NCI-H1930 (cell line): ENCODE results near the gene NEIL3.

Experiments used
- DNase-seq, 2 experiments: peaks; one replicate each; lab custom pipeline; 2025; lab: John Stamatoyannopoulos, UW

Gene NEIL3

DNA sequence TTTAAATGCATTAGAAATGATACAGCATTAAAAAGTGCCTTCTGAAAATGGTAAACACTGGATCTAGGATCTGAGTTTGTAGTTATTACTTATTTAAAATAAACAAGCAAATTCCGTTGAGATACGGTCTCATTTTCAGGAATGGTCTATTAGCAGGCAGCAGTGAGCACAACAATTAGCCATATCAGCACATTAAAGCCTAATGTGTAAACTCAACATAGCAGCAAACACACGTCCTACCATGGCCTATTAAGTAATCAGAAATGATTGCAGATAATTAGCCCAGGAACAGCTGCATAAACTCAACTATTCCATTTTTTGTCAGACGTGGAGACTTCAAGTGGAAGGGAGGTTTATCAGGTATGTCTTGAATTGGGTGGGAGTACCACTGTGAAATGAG is 61.8 kb downstream of the NEIL3 start:
- DNase-seq: peak; percentile 74 to 76

GRCh38 chr4:177374966-177375365 is 65.3 kb downstream of the NEIL3 start:
- no peak for DNase-seq

DNA sequence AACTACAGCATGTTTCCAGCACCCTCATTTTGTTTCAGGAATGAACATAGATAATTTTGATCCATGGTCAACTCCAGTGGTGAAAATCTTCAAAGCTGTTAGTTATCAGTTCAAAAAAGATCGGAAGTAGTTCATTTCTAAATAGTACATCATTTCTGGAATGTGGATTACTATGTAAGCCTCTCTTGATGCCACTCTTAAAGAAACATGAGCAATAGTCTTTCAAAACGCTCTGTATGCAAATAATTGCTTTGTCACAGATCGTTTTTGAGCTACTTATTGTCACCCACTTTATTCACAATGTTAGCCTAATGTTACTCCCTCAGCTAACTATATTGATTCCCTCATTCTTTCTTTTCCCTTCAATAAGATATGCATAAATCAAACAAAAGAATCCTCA is 65.7 kb downstream of the NEIL3 start:
- no peak for DNase-seq

GRCh38 chr4:177376024-177376423 is 66.3 kb downstream of the NEIL3 start:
- no peak for DNase-seq

DNA sequence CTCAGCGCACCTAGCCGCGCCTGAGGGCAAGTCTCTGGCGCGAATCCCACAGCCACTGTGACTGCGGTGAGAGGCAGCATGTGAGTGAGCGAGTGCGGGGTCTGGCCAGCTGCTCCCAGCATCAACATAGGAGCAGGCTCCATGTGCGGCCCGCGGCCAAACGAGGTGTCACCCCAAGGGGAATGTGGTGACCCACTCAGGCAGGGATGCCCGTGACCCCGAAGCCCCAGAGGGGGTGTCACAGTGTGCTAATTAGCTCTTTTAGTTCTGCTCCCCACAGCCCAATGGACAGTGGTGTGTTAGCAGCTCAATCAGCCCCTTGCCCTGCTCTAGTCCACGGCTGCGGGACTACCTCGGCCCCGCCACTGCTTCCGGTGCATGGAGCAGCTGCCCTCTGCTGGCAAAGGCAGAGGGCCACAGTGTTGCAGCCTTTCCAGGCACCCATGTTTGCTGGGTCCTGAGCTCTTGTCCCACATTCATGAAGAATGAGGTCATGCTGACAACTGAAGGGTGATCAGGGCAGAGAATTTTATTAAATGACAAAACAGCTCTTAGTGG is 71.1 kb downstream of the NEIL3 start:
- no peak for DNase-seq

DNA sequence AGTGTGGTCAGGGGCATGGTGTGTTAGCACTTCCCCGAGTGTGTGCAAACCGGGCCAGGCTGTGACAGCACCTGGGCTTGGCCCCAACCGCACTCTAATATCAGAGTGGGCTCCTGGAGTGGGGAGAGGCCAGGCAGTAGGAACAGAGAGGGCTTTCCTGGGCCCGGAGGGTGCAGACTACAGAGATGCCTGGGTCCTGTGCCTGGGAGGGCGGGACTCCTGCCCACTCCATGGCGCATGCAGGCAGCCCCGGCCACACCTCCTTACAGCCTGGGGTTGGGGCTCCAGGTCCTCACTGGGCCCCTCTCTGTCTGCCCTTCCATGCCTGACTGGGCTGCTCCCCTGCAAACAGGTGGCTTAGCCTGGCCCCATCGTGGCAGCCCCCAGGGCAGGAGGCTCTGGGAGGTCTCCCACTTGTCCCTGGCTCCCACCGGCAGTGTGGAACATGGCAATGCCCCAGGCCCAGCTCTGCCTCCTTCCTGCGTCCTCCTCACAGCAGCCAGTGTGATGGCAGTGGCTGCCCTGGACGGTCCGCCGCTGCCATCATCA is 72.2 kb downstream of the NEIL3 start:
- no peak for DNase-seq

DNA sequence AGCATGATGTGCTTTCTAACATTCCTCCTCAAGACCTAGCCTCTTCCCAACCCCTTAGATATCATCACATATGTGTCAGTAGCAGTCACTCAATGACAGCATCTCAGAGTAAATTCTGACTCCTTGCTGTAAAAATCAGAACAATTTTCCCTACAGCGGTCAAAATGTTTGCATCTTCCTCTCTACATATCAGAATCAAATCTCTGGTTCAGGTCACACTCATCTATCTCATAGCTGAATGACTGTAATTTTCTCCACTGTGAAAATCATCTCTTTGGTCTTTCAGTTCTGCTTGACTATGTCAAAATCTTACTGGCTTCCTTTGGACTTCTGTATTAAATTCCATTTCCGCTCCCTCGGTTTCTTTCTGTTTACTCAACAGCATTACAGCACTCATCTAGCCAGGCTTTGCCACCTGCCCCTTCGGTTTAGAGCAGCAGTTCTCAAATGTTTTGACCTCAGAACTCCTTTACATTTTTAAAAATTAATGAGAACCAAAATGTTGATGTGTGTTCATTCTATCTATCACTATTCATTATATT is 75.3 kb downstream of the NEIL3 start:
- no peak for DNase-seq

DNA sequence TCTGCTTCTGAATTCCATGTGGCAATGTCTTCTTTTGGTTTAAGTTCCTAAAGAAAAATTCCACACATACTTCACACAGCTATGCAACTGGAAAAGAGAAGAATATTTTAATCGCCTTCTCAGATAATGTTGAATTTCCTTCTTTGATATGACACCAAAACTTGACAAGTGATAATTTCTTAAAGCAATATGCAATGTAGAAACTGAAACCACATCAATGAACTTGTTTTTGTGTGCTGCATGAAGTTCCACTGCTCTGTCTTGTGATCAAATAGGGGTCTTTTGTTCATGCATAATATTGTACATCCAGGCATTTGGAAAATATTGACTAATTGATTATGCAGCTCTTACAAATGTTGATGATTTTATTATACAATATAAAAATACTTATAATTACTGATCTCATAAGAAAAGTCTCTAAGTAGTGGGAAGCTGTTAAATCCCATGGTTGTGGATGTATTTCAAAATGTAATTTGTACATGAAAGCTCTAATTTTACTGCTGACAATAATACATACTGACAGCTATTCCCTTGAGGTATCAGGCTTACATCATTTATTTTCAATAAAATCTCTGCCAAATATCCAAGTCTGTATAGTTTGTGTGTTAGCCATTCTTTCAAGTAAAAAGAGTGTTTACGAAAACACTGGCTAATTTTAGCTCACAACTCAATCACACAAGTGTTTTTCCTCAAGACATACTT is 76.1 kb downstream of the NEIL3 start:
- no peak for DNase-seq

DNA sequence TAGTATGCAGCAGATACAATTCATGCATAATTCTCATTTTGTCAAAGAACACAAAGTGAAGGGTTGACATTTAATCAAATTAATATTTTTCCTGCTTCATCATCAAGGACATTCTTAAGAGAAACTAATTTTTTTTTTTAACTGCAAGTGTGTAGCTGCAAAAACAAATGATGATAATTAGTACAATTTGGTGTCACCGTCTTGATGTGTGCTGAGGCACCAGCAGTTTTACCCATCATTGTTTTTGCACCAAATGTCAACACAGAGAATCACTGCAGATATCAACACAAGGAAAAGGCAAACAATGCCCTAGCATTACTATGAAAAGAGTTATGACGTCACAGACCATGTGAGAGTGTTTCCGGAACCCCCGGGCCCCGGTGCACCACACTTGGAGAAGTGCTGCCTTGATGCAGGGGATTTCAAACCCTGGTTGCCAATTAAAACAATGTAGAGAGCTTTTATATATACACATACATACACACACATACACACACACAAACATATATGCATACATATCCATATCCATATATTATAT is 76.7 kb downstream of the NEIL3 start:
- no peak for DNase-seq

DNA sequence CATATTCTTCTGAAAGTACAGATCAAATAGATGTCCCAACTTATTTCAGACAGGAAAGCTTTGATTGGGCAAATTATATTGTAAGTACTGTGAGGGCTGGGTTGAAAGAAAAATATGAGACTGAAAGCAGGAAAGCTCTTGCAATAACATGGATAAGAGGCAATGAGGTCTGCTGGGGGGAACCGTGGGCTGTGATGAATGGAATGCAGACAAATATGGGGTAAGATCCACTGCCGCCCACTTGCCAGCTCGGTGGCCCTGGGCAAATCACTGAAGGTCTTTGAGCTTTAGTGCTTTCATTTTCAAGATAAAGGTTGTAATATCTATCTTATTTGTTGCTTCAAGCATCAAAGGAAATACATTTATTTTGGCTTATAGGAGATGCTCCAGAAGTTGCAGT is 81.6 kb downstream of the NEIL3 start:
- no peak for DNase-seq

- no peak for DNase-seq
Measured at GRCh38 chr4:177391953-177392352, 82.3 kb downstream of the NEIL3 start.

DNA sequence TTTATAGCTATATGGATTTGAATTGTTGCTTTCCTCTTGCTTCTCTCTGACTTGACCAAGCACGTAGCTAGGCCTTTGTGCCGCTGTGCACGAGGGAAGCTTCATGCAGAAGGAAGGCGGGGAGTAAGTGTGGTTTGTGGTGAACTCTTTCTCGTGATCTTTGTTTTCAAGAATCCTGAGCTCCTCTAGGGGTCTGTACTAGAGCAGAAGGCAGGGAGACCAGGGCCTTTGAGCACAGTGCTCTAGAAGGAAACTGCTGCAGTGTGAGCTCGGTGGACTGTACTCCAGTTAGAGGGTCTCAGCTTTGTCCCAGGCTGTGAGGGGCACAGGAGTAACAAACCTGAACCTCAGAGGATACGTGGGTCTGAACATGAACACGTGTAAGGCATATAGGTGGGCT is 83.6 kb downstream of the NEIL3 start:
- no peak for DNase-seq

GRCh38 chr4:177396352-177396751 is 86.7 kb downstream of the NEIL3 start:
- DNase-seq: no peak

- no peak for DNase-seq
Measured at GRCh38 chr4:177400030-177400429, 90.4 kb downstream of the NEIL3 start.

DNA sequence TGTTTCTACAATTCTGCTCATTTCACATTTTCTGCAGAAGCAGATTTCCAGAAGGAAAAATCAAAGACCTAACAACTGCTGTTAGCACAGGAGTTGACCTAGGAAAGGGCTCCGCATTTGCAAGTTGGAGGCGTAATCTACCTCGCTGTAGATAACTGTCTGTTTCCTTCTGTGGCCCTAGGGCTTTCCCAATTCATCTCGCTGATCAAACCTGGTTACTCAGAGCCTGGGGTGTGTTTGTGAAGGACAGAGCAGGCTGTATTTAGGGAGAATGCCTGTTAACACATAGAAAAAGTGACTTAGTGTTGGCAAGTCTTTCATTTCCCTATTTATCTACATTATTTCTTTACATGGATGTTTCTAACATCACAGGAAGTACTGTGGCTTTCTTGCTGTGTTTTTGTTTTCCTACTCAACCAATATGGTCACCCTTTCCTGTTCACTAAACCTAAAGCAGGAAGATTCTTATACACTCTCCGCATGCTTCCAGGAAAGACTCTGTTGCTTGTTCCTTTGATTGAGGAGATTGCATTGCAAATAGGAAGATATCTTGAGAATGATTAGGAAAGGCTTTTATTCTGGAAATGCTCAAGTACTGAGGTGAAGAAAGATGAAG is 92.1 kb downstream of the NEIL3 start:
- DNase-seq: no peak

GRCh38 chr4:177403746-177404145 is 94.1 kb downstream of the NEIL3 start:
- DNase-seq: no peak

DNA sequence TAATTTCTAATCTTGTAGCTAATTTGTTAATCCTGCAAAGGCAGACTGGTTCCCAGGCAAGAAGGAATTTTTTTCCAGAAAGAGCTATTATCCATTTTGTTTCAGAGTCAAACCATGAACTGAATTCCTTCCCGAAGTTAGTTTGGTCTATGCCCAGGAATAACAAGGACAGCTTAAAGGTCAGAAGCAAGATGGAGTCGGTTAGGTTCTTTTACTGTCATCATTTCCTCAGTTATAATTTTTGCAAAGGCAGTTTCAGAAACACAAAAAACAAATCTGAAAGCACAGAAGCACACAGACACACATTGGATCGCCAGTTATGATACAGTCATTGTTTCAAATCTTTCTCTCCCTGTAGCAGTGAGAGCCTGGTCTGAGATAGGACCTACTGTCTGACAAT is 94.7 kb downstream of the NEIL3 start:
- no peak for DNase-seq

- no peak for DNase-seq
Measured at GRCh38 chr4:177404986-177405385, 95.3 kb downstream of the NEIL3 start.

DNA sequence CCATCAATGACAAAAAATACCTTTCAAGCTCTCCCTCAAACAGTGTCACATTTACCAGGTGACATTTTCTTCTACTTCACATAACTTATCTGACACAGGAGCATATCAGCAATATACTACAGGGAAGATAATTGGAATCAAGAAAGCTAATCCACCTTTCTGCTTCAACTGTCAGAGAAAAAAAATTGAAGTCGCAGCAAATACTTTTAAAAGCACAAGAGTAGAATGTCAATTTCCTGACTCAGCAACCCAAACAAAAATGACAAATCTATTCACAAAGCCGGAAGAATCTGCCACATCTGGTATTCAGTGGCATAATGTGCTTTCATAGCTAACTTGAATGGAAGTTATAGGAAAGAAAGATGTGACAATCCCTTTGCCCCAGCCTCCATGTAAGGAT is 95.8 kb downstream of the NEIL3 start:
- DNase-seq: no peak

DNA sequence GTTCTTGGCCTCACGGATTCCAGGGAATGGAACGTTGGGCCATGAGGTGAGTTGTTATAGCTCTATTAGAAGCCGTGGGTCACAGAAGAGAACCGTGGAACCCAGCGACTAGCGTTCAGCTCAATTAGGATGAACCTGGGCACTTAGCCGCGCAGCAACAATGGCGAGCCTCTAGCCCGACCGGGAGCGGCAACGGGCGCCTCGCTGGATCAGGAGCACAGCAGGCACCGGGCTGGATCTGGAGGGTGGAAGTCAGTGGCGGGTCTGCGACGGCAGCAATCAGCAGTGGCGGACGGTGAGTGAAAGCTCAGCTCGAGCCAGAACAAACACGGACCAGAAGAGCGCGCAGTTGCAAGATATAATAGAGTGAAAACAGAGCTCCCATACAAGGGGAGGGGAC is 98.3 kb downstream of the NEIL3 start:
- DNase-seq: no peak

- no peak for DNase-seq
Measured at GRCh38 chr4:177410566-177410965, 100.9 kb downstream of the NEIL3 start.

DNA sequence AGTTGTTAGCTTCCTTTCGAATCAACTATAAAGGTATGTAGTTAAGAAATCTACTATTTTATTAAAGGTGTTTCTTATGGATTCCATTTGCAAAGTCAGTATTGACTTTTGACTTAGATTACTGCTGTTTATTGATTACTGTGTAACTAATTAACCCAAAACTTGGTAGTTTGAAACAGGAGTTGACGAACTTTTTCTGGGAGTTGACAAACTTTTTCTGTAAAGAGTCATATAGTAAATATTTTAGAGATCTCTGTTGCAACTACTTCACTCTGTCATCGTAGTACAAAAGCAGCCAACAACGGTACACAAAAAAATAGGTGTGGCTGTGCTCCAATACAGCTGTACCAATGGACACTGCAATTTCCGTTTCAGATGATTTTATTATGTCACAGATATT is 102.3 kb downstream of the NEIL3 start:
- no peak for DNase-seq
